H9 (cell line): ENCODE data around the gene DMAC2. TPM values are rescaled to one million over a fixed set of nuclear protein-coding genes. Genes with fewer than 3 reads are reported as not detected.

ENCODE experiments used
- DNase-seq: peaks from one replicate; pipeline ENCODE4 v3.0.0-alpha.2; 2017
- H2AFZ ChIP-seq: one replicate; pipeline ENCODE4 v1.6.1; 2013; ENCODE audit warnings: mild to moderate bottlenecking, low read length, control low read depth, moderate library complexity
- H2AK5ac ChIP-seq: 2 replicates; pipeline ENCODE4 v1.6.1; 2013; ENCODE audit warnings: low read length, control low read depth, mixed read lengths; ENCODE audit not compliant: insufficient read length
- H2BK120ac ChIP-seq: one replicate; pipeline ENCODE4 v1.6.1; 2013; ENCODE audit warnings: low read depth, mild to moderate bottlenecking, low read length, control low read depth, inconsistent platforms; ENCODE audit not compliant: poor library complexity, severe bottlenecking
- H2BK12ac ChIP-seq: 2 replicates; pipeline ENCODE4 v1.6.1; 2013; ENCODE audit warnings: low read length, control low read depth, mixed read lengths, low read depth; ENCODE audit not compliant: insufficient read length
- H2BK15ac ChIP-seq: 2 replicates; pipeline ENCODE4 v1.6.1; 2013; ENCODE audit warnings: low read depth, low read length, control low read depth
- H2BK20ac ChIP-seq: one replicate; pipeline ENCODE4 v1.6.1; 2013; ENCODE audit warnings: low read depth, mild to moderate bottlenecking, low read length, control low read depth, inconsistent platforms; ENCODE audit not compliant: poor library complexity, severe bottlenecking
- H2BK5ac ChIP-seq: 2 replicates; pipeline ENCODE4 v1.6.1; 2013; ENCODE audit warnings: low read length, control low read depth, mixed read lengths; ENCODE audit not compliant: insufficient read length
- H3K14ac ChIP-seq: 2 replicates; pipeline ENCODE4 v1.6.1; 2013; ENCODE audit warnings: low read length, control low read depth; ENCODE audit not compliant: insufficient read depth
- H3K18ac ChIP-seq: 2 replicates; pipeline ENCODE4 v1.6.1; 2013; ENCODE audit warnings: low read depth, mild to moderate bottlenecking, mixed read lengths, low read length, control low read depth; ENCODE audit not compliant: insufficient read length
- H3K23ac ChIP-seq: 2 replicates; pipeline ENCODE4 v1.6.1; 2013; ENCODE audit warnings: low read length, control low read depth, mixed read lengths, low read depth; ENCODE audit not compliant: insufficient read length
- H3K23me2 ChIP-seq: 2 replicates; pipeline ENCODE4 v1.6.1; 2013; ENCODE audit warnings: low read depth, mild to moderate bottlenecking, mixed read lengths, low read length, control low read depth; ENCODE audit not compliant: insufficient read length, poor library complexity, severe bottlenecking
- H3K27ac ChIP-seq: 2 replicates; pipeline ENCODE4 v1.5.1; 2013; ENCODE audit warnings: low read length, control low read depth, mixed read lengths, low read depth; ENCODE audit not compliant: insufficient read length
- H3K27me3 ChIP-seq: 2 replicates; pipeline ENCODE4 v1.6.1; 2013; ENCODE audit warnings: low read length, control low read depth, inconsistent platforms; ENCODE audit not compliant: insufficient read depth
- H3K4ac ChIP-seq: 2 replicates; pipeline ENCODE4 v1.6.1; 2013; ENCODE audit warnings: low read depth, mild to moderate bottlenecking, control low read depth, inconsistent platforms, low read length, moderate library complexity
- H3K4me1 ChIP-seq: 2 replicates; pipeline ENCODE4 v1.6.1; 2013; ENCODE audit warnings: low read length, control low read depth, inconsistent platforms; ENCODE audit not compliant: insufficient read depth
- H3K4me2 ChIP-seq: 2 replicates; pipeline ENCODE4 v1.6.1; 2013; ENCODE audit warnings: low read length, control low read depth, mixed read lengths; ENCODE audit not compliant: insufficient read length, insufficient read depth
- H3K56ac ChIP-seq: 2 replicates; pipeline ENCODE4 v1.6.1; 2013; ENCODE audit warnings: low read depth, mild to moderate bottlenecking, mixed read lengths, low read length, control low read depth; ENCODE audit not compliant: insufficient read length
- H3K79me1 ChIP-seq: 2 replicates; pipeline ENCODE4 v1.6.1; 2013; ENCODE audit warnings: low read depth, mild to moderate bottlenecking, moderate library complexity, low read length, control low read depth, inconsistent platforms; ENCODE audit not compliant: insufficient read depth, poor library complexity, severe bottlenecking
- H3K79me2 ChIP-seq: 2 replicates; pipeline ENCODE4 v1.6.1; 2013; ENCODE audit warnings: low read length, control low read depth, inconsistent platforms; ENCODE audit not compliant: insufficient read depth
- H3K9ac ChIP-seq: 2 replicates; pipeline ENCODE4 v1.6.1; 2013; ENCODE audit warnings: low read length, control low read depth, mixed read lengths; ENCODE audit not compliant: insufficient read length; ENCODE audit errors: extremely low read depth
- H3K9me3 ChIP-seq: one replicate; pipeline ENCODE4 v1.6.1; 2013; ENCODE audit warnings: low read depth, low read length, inconsistent platforms; ENCODE audit not compliant: control insufficient read depth
- H3T11ph ChIP-seq: one replicate; pipeline ENCODE4 v1.6.1; 2013; ENCODE audit warnings: mild to moderate bottlenecking, low read length, control low read depth, inconsistent platforms
- H4K20me1 ChIP-seq: one replicate; pipeline ENCODE4 v1.6.1; 2013; ENCODE audit not compliant: control insufficient read depth, insufficient read length, insufficient read depth
- H4K5ac ChIP-seq: 2 replicates; pipeline ENCODE4 v1.6.1; 2013; ENCODE audit warnings: low read depth, mild to moderate bottlenecking, mixed read lengths, low read length, control low read depth; ENCODE audit not compliant: insufficient read length
- H4K8ac ChIP-seq: replicated peaks from 2 replicates; pipeline ENCODE4 v1.6.1; 2013; ENCODE audit warnings: low read length, control low read depth, mixed read lengths, low read depth; ENCODE audit not compliant: insufficient read length
- H4K91ac ChIP-seq: 2 replicates; pipeline ENCODE4 v1.6.1; 2013; ENCODE audit warnings: low read depth, mild to moderate bottlenecking, moderate library complexity, mixed read lengths, low read length, control low read depth; ENCODE audit not compliant: insufficient read length
- H3K27ac Mint-ChIP-seq, 3 experiments: 2 replicates in 2 of 3; 3 replicates in 1 of 3; pipeline ENCODE4 v1.8.0; 2020 to 2021; ENCODE audit warnings: mixed read lengths in 3 of 3, mild to moderate bottlenecking in 1 of 3, moderate library complexity in 1 of 3
- H3K27me3 Mint-ChIP-seq: 2 replicates; pipeline ENCODE4 v1.8.0; 2021; ENCODE audit warnings: low read depth, mild to moderate bottlenecking, moderate library complexity, mixed read lengths
- H3K36me3 Mint-ChIP-seq, 3 experiments: 2 replicates in 2 of 3; 3 replicates in 1 of 3; pipeline ENCODE4 v1.8.0; 2020 to 2021; ENCODE audit warnings: low read depth in 3 of 3, mixed read lengths in 3 of 3; ENCODE audit not compliant: insufficient read depth in 1 of 3
- H3K4me1 Mint-ChIP-seq, 2 experiments: 2 replicates each; pipeline ENCODE4 v1.8.0; 2020; ENCODE audit warnings: mixed read lengths in 2 of 2
- H3K4me3 Mint-ChIP-seq, 2 experiments: 2 replicates in 1 of 2; 3 replicates in 1 of 2; pipeline ENCODE4 v1.8.0; 2020 to 2021; ENCODE audit warnings: mild to moderate bottlenecking in 2 of 2, mixed read lengths in 2 of 2, moderate library complexity in 1 of 2
- H3K9me3 Mint-ChIP-seq, 2 experiments: 2 replicates in 1 of 2; 3 replicates in 1 of 2; pipeline ENCODE4 v1.8.0; 2020; ENCODE audit warnings: mild to moderate bottlenecking in 2 of 2, mixed read lengths in 2 of 2, moderate library complexity in 1 of 2
- WGBS: extraction: QIAGEN DNeasy Blood & Tissue Kit; methylation state at CpG from one replicate; pipeline ENCODE4 v1.1.7; 2013; ENCODE audit warnings: missing lambda C conversion rate, low lambda C conversion rate, mixed read lengths; ENCODE audit not compliant: insufficient read length; ENCODE audit errors: extremely low coverage; 5-methylcytosine and 5-hydroxymethylcytosine counted together
- total RNA-seq: library from RNA; stranded (reverse); gene quantifications from 2 replicates; pipeline ENCODE4 v1.2.1, GENCODE V29; 2021
- TF ChIP-seq, protein P1 (sequence below): fragments of 200-600 bp; sonication (generic); conservative IDR thresholded peaks from 3 replicates; pipeline ENCODE4 v1.8.0; 2021; ENCODE audit warnings: antibody characterized with exemption, mild to moderate bottlenecking

Gene DMAC2
- total RNA-seq, 1 experiment from 2014 or later: 70.5 TPM

DNA sequence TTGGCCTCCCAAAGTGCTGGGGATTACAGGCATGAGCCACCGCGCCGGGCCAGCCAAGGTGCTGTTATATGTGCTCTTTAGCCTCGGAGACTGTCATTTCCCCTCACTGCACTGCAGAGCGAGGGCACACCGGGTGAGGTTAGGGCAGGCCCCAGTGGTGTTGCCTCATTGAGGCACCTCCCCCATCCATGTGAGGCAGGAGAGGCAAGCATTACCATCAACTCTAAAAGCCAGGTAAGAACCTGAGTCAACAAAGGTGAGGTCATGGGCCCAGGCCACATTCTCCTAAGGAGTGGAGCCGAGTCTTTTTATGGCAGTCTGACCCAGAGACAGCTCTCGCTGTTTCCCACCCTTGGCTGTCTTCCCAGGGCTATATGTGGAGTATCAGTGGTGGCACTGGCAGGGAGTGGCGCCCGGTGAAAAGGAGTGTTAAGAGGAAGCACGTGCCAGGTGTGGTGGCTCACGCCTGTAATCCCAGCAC is 23.5 kb downstream of the DMAC2 start:
- no peak for DNase-seq
- no peak overlapping the region for H4K8ac ChIP-seq
- no peaks in the 10 kb centered on the region for H3K4me1 ChIP-seq
- TF ChIP-seq, protein P1, sequence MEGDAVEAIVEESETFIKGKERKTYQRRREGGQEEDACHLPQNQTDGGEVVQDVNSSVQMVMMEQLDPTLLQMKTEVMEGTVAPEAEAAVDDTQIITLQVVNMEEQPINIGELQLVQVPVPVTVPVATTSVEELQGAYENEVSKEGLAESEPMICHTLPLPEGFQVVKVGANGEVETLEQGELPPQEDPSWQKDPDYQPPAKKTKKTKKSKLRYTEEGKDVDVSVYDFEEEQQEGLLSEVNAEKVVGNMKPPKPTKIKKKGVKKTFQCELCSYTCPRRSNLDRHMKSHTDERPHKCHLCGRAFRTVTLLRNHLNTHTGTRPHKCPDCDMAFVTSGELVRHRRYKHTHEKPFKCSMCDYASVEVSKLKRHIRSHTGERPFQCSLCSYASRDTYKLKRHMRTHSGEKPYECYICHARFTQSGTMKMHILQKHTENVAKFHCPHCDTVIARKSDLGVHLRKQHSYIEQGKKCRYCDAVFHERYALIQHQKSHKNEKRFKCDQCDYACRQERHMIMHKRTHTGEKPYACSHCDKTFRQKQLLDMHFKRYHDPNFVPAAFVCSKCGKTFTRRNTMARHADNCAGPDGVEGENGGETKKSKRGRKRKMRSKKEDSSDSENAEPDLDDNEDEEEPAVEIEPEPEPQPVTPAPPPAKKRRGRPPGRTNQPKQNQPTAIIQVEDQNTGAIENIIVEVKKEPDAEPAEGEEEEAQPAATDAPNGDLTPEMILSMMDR: no peak
- H3K23ac ChIP-seq: no peak overlapping the region
- no peak overlapping the region for H3K56ac ChIP-seq
- Mint-ChIP-seq H3K36me3 (peaks cover 8 to 45% (median 44%) of the 10 kb centered on the region in 3 experiments), H3K9me3 (no peaks in the 10 kb centered on the region), H3K4me1 (no peaks in the 10 kb centered on the region), H3K4me3 (no peak overlapping the region), H3K27ac (no peak overlapping the region; a peak in 1 of 7 replicates), H3K27me3 (no peaks in the 10 kb centered on the region; the same call in none of the 2 replicates)
- no peak overlapping the region for H2AK5ac ChIP-seq
- no peaks in the 10 kb centered on the region for H3K27me3 ChIP-seq
- no peaks in the 10 kb centered on the region for H3K79me1 ChIP-seq
- H3K4ac ChIP-seq: no peak overlapping the region
- no peaks in the 10 kb centered on the region for H4K20me1 ChIP-seq
- H2BK120ac ChIP-seq: no peak overlapping the region
- no peak overlapping the region for H2BK5ac ChIP-seq
- H3K14ac ChIP-seq: no peak overlapping the region
- no peak overlapping the region for H3K27ac ChIP-seq
- no peak overlapping the region for H3K9ac ChIP-seq
- no peak overlapping the region for H4K91ac ChIP-seq
- no peaks in the 10 kb centered on the region for H3K79me2 ChIP-seq
- no peaks in the 10 kb centered on the region for H3K9me3 ChIP-seq
- no peak overlapping the region for H2BK15ac ChIP-seq
- H3K18ac ChIP-seq: no peak overlapping the region
- no CpG with 5 or more reads among the region's 12 CpGs for WGBS
- no peak overlapping the region for H2AFZ ChIP-seq
- H2BK20ac ChIP-seq: no peak overlapping the region
- no peak overlapping the region for H3K4me2 ChIP-seq
- H4K5ac ChIP-seq: no peak overlapping the region
- H3T11ph ChIP-seq: no peak overlapping the region
- peaks cover 4% of the 10 kb centered on the region for H3K23me2 ChIP-seq
- no peak overlapping the region for H2BK12ac ChIP-seq
